Measurements from ENCODE around the gene ARHGEF17.

The ARHGEF17 gene

GRCh38 chr11:73288873-73289707 lies 19.0 kb upstream of the ARHGEF17 start:
- TF ChIP-seq CTCF (IDR thresholded peaks at IDR 0.05; ENCODE audit: control insufficient read depth, extremely low read depth, insufficient read depth), result peak; percentile 89
- no peak for DNase-seq (ENCODE audit: low read depth)
- H3K4me3 ChIP-seq (ENCODE audit: low read depth, low read length), result no peak overlapping the region

- TF ChIP-seq CTCF (IDR thresholded peaks at IDR 0.05; ENCODE audit: control insufficient read depth, extremely low read depth, insufficient read depth), result no peak
- no peak for DNase-seq (ENCODE audit: low read depth)
- H3K4me3 ChIP-seq (ENCODE audit: low read depth, low read length), result no peak overlapping the region
These were observed 17.5 kb upstream of the ARHGEF17 start for GRCh38 chr11:73290536-73290935.

- DNase-seq (ENCODE audit: low read depth), result no peak
- no peak for TF ChIP-seq CTCF (IDR thresholded peaks at IDR 0.05; ENCODE audit: control insufficient read depth, extremely low read depth, insufficient read depth)
- H3K4me3 ChIP-seq (ENCODE audit: low read depth, low read length), result no peak overlapping the region
These were observed 16.9 kb upstream of the ARHGEF17 start for GRCh38 chr11:73291196-73291595.

GRCh38 chr11:73291781-73292524 lies 16.1 kb upstream of the ARHGEF17 start:
- no peak overlapping the region for H3K4me3 ChIP-seq (ENCODE audit: low read depth, low read length)
- no peak for DNase-seq (ENCODE audit: low read depth)
- TF ChIP-seq CTCF (IDR thresholded peaks at IDR 0.05; ENCODE audit: control insufficient read depth, extremely low read depth, insufficient read depth), result no peak

- H3K4me3 ChIP-seq (ENCODE audit: low read depth, low read length), result no peak overlapping the region
- DNase-seq (ENCODE audit: low read depth), result no peak
- no peak for TF ChIP-seq CTCF (IDR thresholded peaks at IDR 0.05; ENCODE audit: control insufficient read depth, extremely low read depth, insufficient read depth)
These were observed 15.6 kb upstream of the ARHGEF17 start for GRCh38 chr11:73292525-73292894.

- H3K4me3 ChIP-seq (ENCODE audit: low read depth, low read length), result no peak overlapping the region
- TF ChIP-seq CTCF (IDR thresholded peaks at IDR 0.05; ENCODE audit: control insufficient read depth, extremely low read depth, insufficient read depth), result no peak
- DNase-seq (ENCODE audit: low read depth), result no peak
These were observed 14.6 kb upstream of the ARHGEF17 start for GRCh38 chr11:73293356-73293936.

Data from LNCaP clone FGC (cell line).